K562 (cell line): ENCODE data around the gene CBS. TPM values are rescaled to one million over a fixed set of nuclear protein-coding genes. Genes with fewer than 3 reads are reported as not detected.
A peak's percentile ranks its signal among the peaks of the same experiment; 100 is the strongest.

Source experiments
- ARID1B ChIP-seq: fragments of 450-650 bp; IDR thresholded peaks from 2 replicates; pipeline ENCODE4 v1.6.1; 2016; ENCODE audit warnings: antibody characterized with exemption, mild to moderate bottlenecking, inconsistent platforms
- ATF1 ChIP-seq, 2 experiments: fragments of 450-650 bp in 1 of 2; IDR thresholded peaks; 2 replicates each; pipeline ENCODE4 v1.6.1; 2016; ENCODE audit warnings: missing compliant biosample characterization in 1 of 2, missing genetic modification characterization in 1 of 2
- HMGN3 ChIP-seq: IDR thresholded peaks from 2 replicates; pipeline ENCODE4 v1.6.1; 2011; ENCODE audit warnings: borderline replicate concordance, low read depth, mild to moderate bottlenecking, mixed read lengths, low read length; ENCODE audit not compliant: insufficient read length; ENCODE audit errors: extremely low read depth
- ILK ChIP-seq: fragments of 450-650 bp; IDR thresholded peaks from 2 replicates; pipeline ENCODE4 v1.6.1; 2016; ENCODE audit warnings: missing genetic modification characterization, low read depth, mild to moderate bottlenecking, missing compliant biosample characterization, moderate library complexity, borderline replicate concordance
- KLF16 ChIP-seq: IDR thresholded peaks from 2 replicates; pipeline ENCODE4 v1.6.1; 2016; ENCODE audit warnings: antibody characterized with exemption
- MAFF ChIP-seq: IDR thresholded peaks from 2 replicates; pipeline ENCODE4 v1.6.1; 2012; ENCODE audit warnings: low read length, improper control_type of control experiment
- MEIS2 ChIP-seq: fragments of 450-650 bp; IDR thresholded peaks from 2 replicates; pipeline ENCODE4 v1.6.1; 2014; ENCODE audit warnings: mild to moderate bottlenecking; ENCODE audit not compliant: partially characterized antibody
- MGA ChIP-seq: fragments of 450-650 bp; IDR thresholded peaks from 2 replicates; pipeline ENCODE4 v1.6.1; 2016; ENCODE audit warnings: mild to moderate bottlenecking, moderate library complexity
- TAF9B ChIP-seq: fragments of 450-650 bp; IDR thresholded peaks from 2 replicates; pipeline ENCODE4 v1.6.1; 2018; ENCODE audit warnings: mild to moderate bottlenecking; ENCODE audit not compliant: partially characterized antibody
- polyA plus RNA-seq, 8 experiments: library from polyadenylated mRNA; depleted of rRNA in 4 of 8; stranded (reverse) in 5 of 8; unstranded in 3 of 8; fragments of >200 nt; fragmentation: Nextera tagmentation in 2 of 8; fragmentation: Illumina TruSeq in 1 of 8; extraction: Ambion mirVana in 2 of 8; extraction: Trizol in 1 of 8; gene quantifications; 2 replicates each; pipeline versions ENCODE4 v1.2.1 to v1.2.3, GENCODE V29; 2011 to 2014; ENCODE audit warnings: inconsistent platforms in 1 of 8, missing spikeins in 1 of 8
- total RNA-seq, 7 experiments: library from RNA; depleted of rRNA in 6 of 7; stranded (reverse); fragments of >200 nt in 6 of 7; fragmentation: Illumina TruSeq in 2 of 7; extraction: Trizol in 2 of 7; gene quantifications; 2 replicates each; pipeline versions ENCODE4 v1.2.1 to v1.2.3, GENCODE V29; 2011 to 2021; ENCODE audit warnings: low replicate concordance in 1 of 7
- TF ChIP-seq, protein P1 (sequence below): fragments of 150-350 bp; IDR thresholded peaks from 2 replicates; pipeline ENCODE4 v1.6.1; 2014; ENCODE audit warnings: low read depth, mild to moderate bottlenecking, low read length, borderline replicate concordance

CBS gene
- total and polyA plus RNA-seq, 9 of the 15 experiments (the other 6 are each of a cell fraction or from before 2014, with no cell fraction given), result 4.6 to 472 (median 152) TPM

- TF ChIP-seq, protein P1, sequence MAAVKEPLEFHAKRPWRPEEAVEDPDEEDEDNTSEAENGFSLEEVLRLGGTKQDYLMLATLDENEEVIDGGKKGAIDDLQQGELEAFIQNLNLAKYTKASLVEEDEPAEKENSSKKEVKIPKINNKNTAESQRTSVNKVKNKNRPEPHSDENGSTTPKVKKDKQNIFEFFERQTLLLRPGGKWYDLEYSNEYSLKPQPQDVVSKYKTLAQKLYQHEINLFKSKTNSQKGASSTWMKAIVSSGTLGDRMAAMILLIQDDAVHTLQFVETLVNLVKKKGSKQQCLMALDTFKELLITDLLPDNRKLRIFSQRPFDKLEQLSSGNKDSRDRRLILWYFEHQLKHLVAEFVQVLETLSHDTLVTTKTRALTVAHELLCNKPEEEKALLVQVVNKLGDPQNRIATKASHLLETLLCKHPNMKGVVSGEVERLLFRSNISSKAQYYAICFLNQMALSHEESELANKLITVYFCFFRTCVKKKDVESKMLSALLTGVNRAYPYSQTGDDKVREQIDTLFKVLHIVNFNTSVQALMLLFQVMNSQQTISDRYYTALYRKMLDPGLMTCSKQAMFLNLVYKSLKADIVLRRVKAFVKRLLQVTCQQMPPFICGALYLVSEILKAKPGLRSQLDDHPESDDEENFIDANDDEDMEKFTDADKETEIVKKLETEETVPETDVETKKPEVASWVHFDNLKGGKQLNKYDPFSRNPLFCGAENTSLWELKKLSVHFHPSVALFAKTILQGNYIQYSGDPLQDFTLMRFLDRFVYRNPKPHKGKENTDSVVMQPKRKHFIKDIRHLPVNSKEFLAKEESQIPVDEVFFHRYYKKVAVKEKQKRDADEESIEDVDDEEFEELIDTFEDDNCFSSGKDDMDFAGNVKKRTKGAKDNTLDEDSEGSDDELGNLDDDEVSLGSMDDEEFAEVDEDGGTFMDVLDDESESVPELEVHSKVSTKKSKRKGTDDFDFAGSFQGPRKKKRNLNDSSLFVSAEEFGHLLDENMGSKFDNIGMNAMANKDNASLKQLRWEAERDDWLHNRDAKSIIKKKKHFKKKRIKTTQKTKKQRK, result no peak
- TF ChIP-seq MEIS2 (peak; percentile 89), TAF9B (no peak), ILK (tag) (no peak), ATF1 (CRISPR knock-in tag; IDR thresholded peaks at IDR 0.05) (no peak), ATF1 (tag; IDR thresholded peaks at IDR 0.05) (no peak), MGA (no peak), ARID1B (peak; percentile 39; the same call in 1 of the 2 replicates), HMGN3 (no peak), MAFF (no peak), KLF16 (no peak)
These were observed 68.8 kb downstream of the CBS start (continued) for GRCh38 chr21:43006874-43007208.
